H9 (cell line): ENCODE data around the gene PTPN13. TPM values are rescaled to one million over a fixed set of nuclear protein-coding genes. Genes with fewer than 3 reads are reported as not detected.

Experiments used
- DNase-seq: peaks from one replicate; pipeline ENCODE4 v3.0.0-alpha.2; 2017
- H2AFZ ChIP-seq: one replicate; pipeline ENCODE4 v1.6.1; 2013; ENCODE audit warnings: mild to moderate bottlenecking, low read length, control low read depth, moderate library complexity
- H2AK5ac ChIP-seq: 2 replicates; pipeline ENCODE4 v1.6.1; 2013; ENCODE audit warnings: low read length, control low read depth, mixed read lengths; ENCODE audit not compliant: insufficient read length
- H2BK120ac ChIP-seq: one replicate; pipeline ENCODE4 v1.6.1; 2013; ENCODE audit warnings: low read depth, mild to moderate bottlenecking, low read length, control low read depth, inconsistent platforms; ENCODE audit not compliant: poor library complexity, severe bottlenecking
- H2BK12ac ChIP-seq: 2 replicates; pipeline ENCODE4 v1.6.1; 2013; ENCODE audit warnings: low read length, control low read depth, mixed read lengths, low read depth; ENCODE audit not compliant: insufficient read length
- H2BK15ac ChIP-seq: 2 replicates; pipeline ENCODE4 v1.6.1; 2013; ENCODE audit warnings: low read depth, low read length, control low read depth
- H2BK20ac ChIP-seq: one replicate; pipeline ENCODE4 v1.6.1; 2013; ENCODE audit warnings: low read depth, mild to moderate bottlenecking, low read length, control low read depth, inconsistent platforms; ENCODE audit not compliant: poor library complexity, severe bottlenecking
- H2BK5ac ChIP-seq: 2 replicates; pipeline ENCODE4 v1.6.1; 2013; ENCODE audit warnings: low read length, control low read depth, mixed read lengths; ENCODE audit not compliant: insufficient read length
- H3K14ac ChIP-seq: 2 replicates; pipeline ENCODE4 v1.6.1; 2013; ENCODE audit warnings: low read length, control low read depth; ENCODE audit not compliant: insufficient read depth
- H3K18ac ChIP-seq: 2 replicates; pipeline ENCODE4 v1.6.1; 2013; ENCODE audit warnings: low read depth, mild to moderate bottlenecking, mixed read lengths, low read length, control low read depth; ENCODE audit not compliant: insufficient read length
- H3K23ac ChIP-seq: 2 replicates; pipeline ENCODE4 v1.6.1; 2013; ENCODE audit warnings: low read length, control low read depth, mixed read lengths, low read depth; ENCODE audit not compliant: insufficient read length
- H3K23me2 ChIP-seq: 2 replicates; pipeline ENCODE4 v1.6.1; 2013; ENCODE audit warnings: low read depth, mild to moderate bottlenecking, mixed read lengths, low read length, control low read depth; ENCODE audit not compliant: insufficient read length, poor library complexity, severe bottlenecking
- H3K27ac ChIP-seq: 2 replicates; pipeline ENCODE4 v1.5.1; 2013; ENCODE audit warnings: low read length, control low read depth, mixed read lengths, low read depth; ENCODE audit not compliant: insufficient read length
- H3K27me3 ChIP-seq: 2 replicates; pipeline ENCODE4 v1.6.1; 2013; ENCODE audit warnings: low read length, control low read depth, inconsistent platforms; ENCODE audit not compliant: insufficient read depth
- H3K4ac ChIP-seq: 2 replicates; pipeline ENCODE4 v1.6.1; 2013; ENCODE audit warnings: low read depth, mild to moderate bottlenecking, control low read depth, inconsistent platforms, low read length, moderate library complexity
- H3K4me1 ChIP-seq: 2 replicates; pipeline ENCODE4 v1.6.1; 2013; ENCODE audit warnings: low read length, control low read depth, inconsistent platforms; ENCODE audit not compliant: insufficient read depth
- H3K4me2 ChIP-seq: 2 replicates; pipeline ENCODE4 v1.6.1; 2013; ENCODE audit warnings: low read length, control low read depth, mixed read lengths; ENCODE audit not compliant: insufficient read length, insufficient read depth
- H3K56ac ChIP-seq: 2 replicates; pipeline ENCODE4 v1.6.1; 2013; ENCODE audit warnings: low read depth, mild to moderate bottlenecking, mixed read lengths, low read length, control low read depth; ENCODE audit not compliant: insufficient read length
- H3K79me1 ChIP-seq: 2 replicates; pipeline ENCODE4 v1.6.1; 2013; ENCODE audit warnings: low read depth, mild to moderate bottlenecking, moderate library complexity, low read length, control low read depth, inconsistent platforms; ENCODE audit not compliant: insufficient read depth, poor library complexity, severe bottlenecking
- H3K79me2 ChIP-seq: 2 replicates; pipeline ENCODE4 v1.6.1; 2013; ENCODE audit warnings: low read length, control low read depth, inconsistent platforms; ENCODE audit not compliant: insufficient read depth
- H3K9ac ChIP-seq: 2 replicates; pipeline ENCODE4 v1.6.1; 2013; ENCODE audit warnings: low read length, control low read depth, mixed read lengths; ENCODE audit not compliant: insufficient read length; ENCODE audit errors: extremely low read depth
- H3K9me3 ChIP-seq: one replicate; pipeline ENCODE4 v1.6.1; 2013; ENCODE audit warnings: low read depth, low read length, inconsistent platforms; ENCODE audit not compliant: control insufficient read depth
- H3T11ph ChIP-seq: one replicate; pipeline ENCODE4 v1.6.1; 2013; ENCODE audit warnings: mild to moderate bottlenecking, low read length, control low read depth, inconsistent platforms
- H4K20me1 ChIP-seq: one replicate; pipeline ENCODE4 v1.6.1; 2013; ENCODE audit not compliant: control insufficient read depth, insufficient read length, insufficient read depth
- H4K5ac ChIP-seq: 2 replicates; pipeline ENCODE4 v1.6.1; 2013; ENCODE audit warnings: low read depth, mild to moderate bottlenecking, mixed read lengths, low read length, control low read depth; ENCODE audit not compliant: insufficient read length
- H4K8ac ChIP-seq: replicated peaks from 2 replicates; pipeline ENCODE4 v1.6.1; 2013; ENCODE audit warnings: low read length, control low read depth, mixed read lengths, low read depth; ENCODE audit not compliant: insufficient read length
- H4K91ac ChIP-seq: 2 replicates; pipeline ENCODE4 v1.6.1; 2013; ENCODE audit warnings: low read depth, mild to moderate bottlenecking, moderate library complexity, mixed read lengths, low read length, control low read depth; ENCODE audit not compliant: insufficient read length
- H3K27ac Mint-ChIP-seq, 3 experiments: 2 replicates in 2 of 3; 3 replicates in 1 of 3; pipeline ENCODE4 v1.8.0; 2020 to 2021; ENCODE audit warnings: mixed read lengths in 3 of 3, mild to moderate bottlenecking in 1 of 3, moderate library complexity in 1 of 3
- H3K27me3 Mint-ChIP-seq: 2 replicates; pipeline ENCODE4 v1.8.0; 2021; ENCODE audit warnings: low read depth, mild to moderate bottlenecking, moderate library complexity, mixed read lengths
- H3K36me3 Mint-ChIP-seq, 3 experiments: 2 replicates in 2 of 3; 3 replicates in 1 of 3; pipeline ENCODE4 v1.8.0; 2020 to 2021; ENCODE audit warnings: low read depth in 3 of 3, mixed read lengths in 3 of 3; ENCODE audit not compliant: insufficient read depth in 1 of 3
- H3K4me1 Mint-ChIP-seq, 2 experiments: 2 replicates each; pipeline ENCODE4 v1.8.0; 2020; ENCODE audit warnings: mixed read lengths in 2 of 2
- H3K4me3 Mint-ChIP-seq, 2 experiments: 2 replicates in 1 of 2; 3 replicates in 1 of 2; pipeline ENCODE4 v1.8.0; 2020 to 2021; ENCODE audit warnings: mild to moderate bottlenecking in 2 of 2, mixed read lengths in 2 of 2, moderate library complexity in 1 of 2
- H3K9me3 Mint-ChIP-seq, 2 experiments: 2 replicates in 1 of 2; 3 replicates in 1 of 2; pipeline ENCODE4 v1.8.0; 2020; ENCODE audit warnings: mild to moderate bottlenecking in 2 of 2, mixed read lengths in 2 of 2, moderate library complexity in 1 of 2
- WGBS: extraction: QIAGEN DNeasy Blood & Tissue Kit; methylation state at CpG from one replicate; pipeline ENCODE4 v1.1.7; 2013; ENCODE audit warnings: missing lambda C conversion rate, low lambda C conversion rate, mixed read lengths; ENCODE audit not compliant: insufficient read length; ENCODE audit errors: extremely low coverage; 5-methylcytosine and 5-hydroxymethylcytosine counted together
- total RNA-seq: library from RNA; stranded (reverse); gene quantifications from 2 replicates; pipeline ENCODE4 v1.2.1, GENCODE V29; 2021
- TF ChIP-seq, protein P1 (sequence below): fragments of 200-600 bp; sonication (generic); conservative IDR thresholded peaks from 3 replicates; pipeline ENCODE4 v1.8.0; 2021; ENCODE audit warnings: antibody characterized with exemption, mild to moderate bottlenecking

Gene PTPN13
- total RNA-seq, 1 experiment from 2014 or later, result 34.9 TPM

DNA sequence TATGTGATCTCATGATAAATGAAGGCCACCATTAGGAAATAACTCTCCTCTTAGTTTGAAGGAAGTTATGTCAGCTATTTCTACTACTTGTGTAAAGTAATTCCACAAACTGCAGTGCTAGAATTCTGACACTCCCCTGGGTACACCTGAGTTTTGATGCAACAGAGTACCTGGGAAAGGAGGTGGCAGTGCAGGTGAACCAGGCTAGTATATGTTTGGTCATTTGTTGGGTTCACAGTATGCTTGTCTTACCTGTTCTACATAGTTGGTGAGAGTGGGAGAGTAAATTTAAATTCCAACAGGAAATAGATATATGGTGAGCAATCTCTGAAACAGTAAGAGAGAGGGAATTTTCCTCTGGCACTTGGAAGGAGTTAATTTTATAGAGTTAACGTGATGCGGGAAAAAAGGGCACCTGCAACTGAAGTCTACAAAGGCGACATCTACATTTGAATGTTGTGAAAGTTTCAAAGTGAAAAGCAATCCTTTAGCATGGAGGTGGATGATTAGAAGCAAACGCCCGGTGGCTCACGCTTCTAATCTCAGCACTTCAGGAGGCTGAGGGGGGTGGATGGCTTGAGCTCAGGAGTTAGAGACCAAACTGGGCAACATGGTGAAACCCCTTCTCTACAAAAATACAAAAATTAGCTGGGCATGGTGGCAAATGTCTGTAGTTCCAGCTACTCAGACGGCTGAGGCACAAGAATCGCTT lies 263.4 kb downstream of the PTPN13 start:
- Histone ChIP-seq H2AFZ (no peak overlapping the region), H3K4me1 (peaks cover 3% of the 10 kb centered on the region), H2BK12ac (no peak overlapping the region), H3K4me2 (peak overlapping the region; percentile 24), H3K9me3 (no peaks in the 10 kb centered on the region), H3K18ac (no peak overlapping the region), H3K27ac (no peak overlapping the region), H2AK5ac (no peak overlapping the region), H4K5ac (no peak overlapping the region), H2BK120ac (no peak overlapping the region), H3K14ac (no peak overlapping the region), H3K23me2 (no peaks in the 10 kb centered on the region), H3K4ac (no peak overlapping the region), H4K20me1 (no peaks in the 10 kb centered on the region), H4K8ac (no peak overlapping the region), H3K23ac (no peak overlapping the region), H2BK20ac (no peak overlapping the region), H3K9ac (no peak overlapping the region), H3K79me1 (no peaks in the 10 kb centered on the region), H4K91ac (no peak overlapping the region), H3K56ac (no peak overlapping the region), H3K79me2 (no peaks in the 10 kb centered on the region), H3K27me3 (no peaks in the 10 kb centered on the region), H2BK5ac (no peak overlapping the region), H3T11ph (no peak overlapping the region), H2BK15ac (no peak overlapping the region)
- no peaks in the 10 kb centered on the region; a peak in 1 of 5 replicates for H3K9me3 Mint-ChIP-seq
- TF ChIP-seq, protein P1, sequence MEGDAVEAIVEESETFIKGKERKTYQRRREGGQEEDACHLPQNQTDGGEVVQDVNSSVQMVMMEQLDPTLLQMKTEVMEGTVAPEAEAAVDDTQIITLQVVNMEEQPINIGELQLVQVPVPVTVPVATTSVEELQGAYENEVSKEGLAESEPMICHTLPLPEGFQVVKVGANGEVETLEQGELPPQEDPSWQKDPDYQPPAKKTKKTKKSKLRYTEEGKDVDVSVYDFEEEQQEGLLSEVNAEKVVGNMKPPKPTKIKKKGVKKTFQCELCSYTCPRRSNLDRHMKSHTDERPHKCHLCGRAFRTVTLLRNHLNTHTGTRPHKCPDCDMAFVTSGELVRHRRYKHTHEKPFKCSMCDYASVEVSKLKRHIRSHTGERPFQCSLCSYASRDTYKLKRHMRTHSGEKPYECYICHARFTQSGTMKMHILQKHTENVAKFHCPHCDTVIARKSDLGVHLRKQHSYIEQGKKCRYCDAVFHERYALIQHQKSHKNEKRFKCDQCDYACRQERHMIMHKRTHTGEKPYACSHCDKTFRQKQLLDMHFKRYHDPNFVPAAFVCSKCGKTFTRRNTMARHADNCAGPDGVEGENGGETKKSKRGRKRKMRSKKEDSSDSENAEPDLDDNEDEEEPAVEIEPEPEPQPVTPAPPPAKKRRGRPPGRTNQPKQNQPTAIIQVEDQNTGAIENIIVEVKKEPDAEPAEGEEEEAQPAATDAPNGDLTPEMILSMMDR, result no peak
- WGBS, result no CpG with 5 or more reads among the region's 8 CpGs
- peak overlapping the region in 1 of 2 experiments; percentile 3; a peak in 3 of 5 replicates for H3K4me3 Mint-ChIP-seq
- H3K4me1 Mint-ChIP-seq, result peaks cover 17 to 26% of the 10 kb centered on the region in 2 experiments
- DNase-seq, result peak; percentile 62
- H3K27me3 Mint-ChIP-seq, result peaks cover 59% of the 10 kb centered on the region
- H3K27ac Mint-ChIP-seq, result peak overlapping the region in 2 of 3 experiments; percentile 0 to 33; a peak in 4 of 7 replicates
- H3K36me3 Mint-ChIP-seq, result no peaks in the 10 kb centered on the region

Other genes with a start within 250 kb of the PTPN13 start
- 4.6 and 4.7 TPM in 2 replicates for gene MAPK10, start 234.3 kb upstream of the PTPN13 start, total RNA-seq